ENCODE results near the gene MAG. TPM values are rescaled to one million over a fixed set of nuclear protein-coding genes. Genes with fewer than 3 reads are reported as not detected.

Gene MAG
- total and polyA plus RNA-seq, 3 donors from 2014 or later: 5.4 to 18.4 (median 10.8) TPM

DNA sequence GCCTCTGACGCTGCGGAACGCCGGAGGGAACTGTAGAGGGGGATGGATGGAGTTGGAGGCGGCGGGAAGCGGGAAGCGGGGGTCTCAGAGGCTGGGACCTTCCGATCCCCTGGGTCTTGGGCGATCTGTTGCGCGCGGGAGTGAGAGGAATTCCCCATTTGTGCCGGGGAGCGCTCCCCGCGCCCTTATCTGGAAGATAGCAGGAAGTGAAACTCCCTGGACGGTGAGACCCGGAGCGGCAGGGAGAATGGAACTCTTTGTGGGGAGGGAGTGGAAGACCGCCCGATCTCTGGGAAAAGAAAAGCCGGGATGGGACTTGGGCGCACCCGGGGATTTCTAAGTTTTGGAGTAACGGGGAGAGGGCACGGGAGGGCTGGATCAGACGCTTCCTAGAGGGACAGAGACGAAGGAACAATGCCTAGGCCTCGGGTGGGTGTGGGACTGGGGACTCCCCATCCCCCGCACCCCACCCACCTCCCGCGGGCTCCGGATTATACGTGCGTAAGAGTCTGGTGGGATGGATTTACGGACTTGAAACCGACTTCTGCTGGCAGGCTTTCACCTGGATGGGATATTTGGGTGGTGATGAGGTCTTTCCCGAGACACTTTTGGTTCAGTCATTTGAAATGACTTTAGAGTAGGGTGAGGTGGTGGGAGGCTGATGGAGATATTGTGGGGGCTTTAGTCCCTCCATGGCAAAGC is 42.7 kb upstream of the MAG start:
- Histone ChIP-seq H3K27ac (peak overlapping the region; percentile 86 to 88), H3K4me1 (no peaks in the 10 kb centered on the region), H3K4me3 (peak overlapping the region; percentile 60 to 78), H3K9me3 (no peaks in the 10 kb centered on the region), H3K27me3 (no peaks in the 10 kb centered on the region), H3K36me3 (ENCODE audit: low read depth, missing control alignments) (no peaks in the 10 kb centered on the region)
- no peak for DNase-seq
- intact Hi-C loops (cut with DNase I; ENCODE audit: low total_unique reads): no loop called here
- TF ChIP-seq, protein P1, sequence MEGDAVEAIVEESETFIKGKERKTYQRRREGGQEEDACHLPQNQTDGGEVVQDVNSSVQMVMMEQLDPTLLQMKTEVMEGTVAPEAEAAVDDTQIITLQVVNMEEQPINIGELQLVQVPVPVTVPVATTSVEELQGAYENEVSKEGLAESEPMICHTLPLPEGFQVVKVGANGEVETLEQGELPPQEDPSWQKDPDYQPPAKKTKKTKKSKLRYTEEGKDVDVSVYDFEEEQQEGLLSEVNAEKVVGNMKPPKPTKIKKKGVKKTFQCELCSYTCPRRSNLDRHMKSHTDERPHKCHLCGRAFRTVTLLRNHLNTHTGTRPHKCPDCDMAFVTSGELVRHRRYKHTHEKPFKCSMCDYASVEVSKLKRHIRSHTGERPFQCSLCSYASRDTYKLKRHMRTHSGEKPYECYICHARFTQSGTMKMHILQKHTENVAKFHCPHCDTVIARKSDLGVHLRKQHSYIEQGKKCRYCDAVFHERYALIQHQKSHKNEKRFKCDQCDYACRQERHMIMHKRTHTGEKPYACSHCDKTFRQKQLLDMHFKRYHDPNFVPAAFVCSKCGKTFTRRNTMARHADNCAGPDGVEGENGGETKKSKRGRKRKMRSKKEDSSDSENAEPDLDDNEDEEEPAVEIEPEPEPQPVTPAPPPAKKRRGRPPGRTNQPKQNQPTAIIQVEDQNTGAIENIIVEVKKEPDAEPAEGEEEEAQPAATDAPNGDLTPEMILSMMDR (IDR thresholded peaks at IDR 0.05): no peak
- TF ChIP-seq POLR2A (IDR thresholded peaks at IDR 0.05): no peak
- 1 to 2% methylated on average over 31 to 39 of the region's 39 CpGs for WGBS, 2 donors

DNA sequence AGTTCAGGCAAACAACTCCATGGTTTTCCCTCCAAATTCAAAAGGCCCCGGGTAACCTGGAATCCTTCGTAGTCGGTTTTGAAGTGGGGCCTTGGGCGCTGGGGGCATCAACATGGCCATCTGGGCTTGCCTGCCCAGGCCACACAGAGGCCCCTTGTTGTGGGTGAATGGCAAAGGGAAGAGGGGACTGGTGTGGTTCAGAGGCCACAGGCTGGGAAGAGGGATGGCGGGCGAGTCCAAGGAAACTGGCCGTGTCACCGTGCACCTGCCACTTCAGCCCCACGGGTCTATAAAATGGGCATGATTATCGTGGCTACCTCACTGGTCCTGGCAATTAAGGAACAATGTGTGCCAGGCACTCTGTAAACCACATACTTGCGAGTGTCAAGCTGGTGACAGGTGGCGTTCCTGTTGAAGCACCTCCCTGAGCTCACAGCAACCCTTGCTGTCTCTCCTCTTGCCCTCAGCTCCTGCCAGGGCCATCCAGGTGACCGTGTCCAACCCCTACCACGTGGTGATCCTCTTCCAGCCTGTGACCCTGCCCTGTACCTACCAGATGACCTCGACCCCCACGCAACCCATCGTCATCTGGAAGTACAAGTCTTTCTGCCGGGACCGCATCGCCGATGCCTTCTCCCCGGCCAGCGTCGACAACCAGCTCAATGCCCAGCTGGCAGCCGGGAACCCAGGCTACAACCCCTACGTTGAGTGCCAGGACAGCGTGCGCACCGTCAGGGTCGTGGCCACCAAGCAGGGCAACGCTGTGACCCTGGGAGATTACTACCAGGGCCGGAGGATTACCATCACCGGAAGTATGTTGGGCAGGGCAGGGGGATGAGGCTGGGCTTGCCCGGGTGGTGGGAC is 41.9 kb upstream of the MAG start:
- intact Hi-C loops (cut with DNase I; ENCODE audit: low total_unique reads): no loop called here
- DNase-seq: no peak
- Histone ChIP-seq H3K36me3 (ENCODE audit: low read depth, missing control alignments) (no peaks in the 10 kb centered on the region), H3K4me3 (peak overlapping the region in 1 of 2 donors; percentile 78), H3K9me3 (no peaks in the 10 kb centered on the region), H3K4me1 (no peaks in the 10 kb centered on the region), H3K27ac (no peak overlapping the region), H3K27me3 (no peaks in the 10 kb centered on the region)
- no peak for TF ChIP-seq POLR2A (IDR thresholded peaks at IDR 0.05)
- TF ChIP-seq, protein P1 (IDR thresholded peaks at IDR 0.05): no peak
- WGBS, 2 donors: 70 to 74% methylated on average over 20 to 34 of the region's 34 CpGs

DNA sequence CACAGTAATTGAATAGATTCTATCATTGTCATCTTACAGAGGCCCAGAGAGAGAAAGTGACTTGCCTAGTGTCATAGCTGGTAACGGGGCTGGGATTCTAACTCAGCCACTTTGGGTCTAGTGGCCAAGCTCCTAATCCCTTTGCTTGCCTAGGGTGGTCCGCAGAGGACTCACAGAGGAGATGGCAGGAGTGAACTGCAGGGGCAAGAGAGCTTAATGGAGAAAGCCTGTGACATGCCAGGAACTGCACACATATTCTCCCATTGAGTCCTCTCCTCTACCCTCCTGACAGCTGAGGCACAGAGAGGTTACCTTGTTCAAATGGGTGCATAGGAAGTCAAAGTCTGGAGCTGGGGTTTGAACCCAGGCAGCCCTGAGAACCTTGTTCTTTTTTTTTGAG is 40.5 kb upstream of the MAG start:
- Histone ChIP-seq H3K9me3 (no peaks in the 10 kb centered on the region), H3K27ac (no peak overlapping the region), H3K4me3 (no peak overlapping the region), H3K4me1 (no peaks in the 10 kb centered on the region), H3K27me3 (no peaks in the 10 kb centered on the region), H3K36me3 (ENCODE audit: low read depth, missing control alignments) (no peaks in the 10 kb centered on the region)
- DNase-seq: no peak
- intact Hi-C loops (cut with DNase I; ENCODE audit: low total_unique reads): no loop called here
- 81 to 86% methylated on average over 2 of the region's 2 CpGs for WGBS, 2 donors
- TF ChIP-seq, protein P1 (IDR thresholded peaks at IDR 0.05): no peak
- TF ChIP-seq POLR2A (IDR thresholded peaks at IDR 0.05): no peak

DNA sequence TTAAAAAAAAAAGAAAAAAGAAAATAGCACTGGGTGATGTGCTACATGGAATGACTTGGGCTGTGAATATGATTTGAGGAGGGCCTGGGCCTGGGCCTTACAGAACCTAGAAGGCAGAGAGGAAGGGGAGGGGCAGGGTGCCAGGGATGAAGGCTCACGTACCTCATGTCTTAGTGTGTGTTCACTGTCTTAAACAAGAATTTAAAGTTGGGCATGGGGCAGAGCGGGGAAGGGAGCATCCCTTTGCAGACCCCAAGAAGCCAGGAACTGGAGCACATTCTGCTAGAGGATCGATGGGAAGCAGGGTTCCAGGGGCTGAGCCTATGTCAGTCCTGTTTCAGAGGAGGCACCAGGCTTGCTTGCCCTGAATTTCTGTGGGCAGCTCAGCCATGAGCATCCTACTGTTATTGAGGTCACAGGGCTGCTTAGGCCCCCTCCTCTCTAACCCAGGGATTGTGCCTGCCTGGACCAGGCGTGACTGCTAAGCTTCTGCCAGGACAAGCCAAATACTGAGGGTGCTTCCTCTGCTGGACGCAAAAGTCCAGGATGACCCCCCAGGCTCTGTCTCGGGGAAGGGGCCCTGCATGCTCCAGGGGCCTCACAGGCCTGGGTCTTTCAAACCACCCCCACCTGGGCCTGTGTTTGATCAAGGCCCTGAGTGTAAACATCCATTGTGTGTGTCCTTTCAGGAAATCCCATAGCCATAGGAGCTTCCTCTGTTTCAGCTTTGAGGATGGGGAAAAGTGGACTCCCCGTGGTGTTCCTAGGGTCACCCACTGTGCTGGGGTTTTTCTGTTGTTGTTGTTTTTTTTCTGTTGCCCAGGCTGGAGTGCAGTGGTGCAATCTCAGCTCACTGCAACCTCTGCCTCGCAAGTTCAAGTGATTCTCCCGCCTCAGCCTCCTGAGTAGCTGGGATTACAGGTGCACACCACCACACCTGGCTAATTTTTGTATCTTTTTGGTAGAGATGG is 38.4 kb upstream of the MAG start:
- DNase-seq: no peak
- Histone ChIP-seq H3K27ac (no peak overlapping the region), H3K36me3 (ENCODE audit: low read depth, missing control alignments) (no peaks in the 10 kb centered on the region), H3K4me1 (peaks cover 6% of the 10 kb centered on the region), H3K4me3 (no peak overlapping the region), H3K9me3 (no peaks in the 10 kb centered on the region), H3K27me3 (no peaks in the 10 kb centered on the region)
- intact Hi-C loops (cut with DNase I; ENCODE audit: low total_unique reads): no loop called here
- WGBS, 2 donors: 85 to 90% methylated on average over 8 to 9 of the region's 9 CpGs
- no peak for TF ChIP-seq POLR2A (IDR thresholded peaks at IDR 0.05)
- TF ChIP-seq, protein P1 (IDR thresholded peaks at IDR 0.05): no peak
